ENCODE measurements around the gene OR2F1.

DNA sequence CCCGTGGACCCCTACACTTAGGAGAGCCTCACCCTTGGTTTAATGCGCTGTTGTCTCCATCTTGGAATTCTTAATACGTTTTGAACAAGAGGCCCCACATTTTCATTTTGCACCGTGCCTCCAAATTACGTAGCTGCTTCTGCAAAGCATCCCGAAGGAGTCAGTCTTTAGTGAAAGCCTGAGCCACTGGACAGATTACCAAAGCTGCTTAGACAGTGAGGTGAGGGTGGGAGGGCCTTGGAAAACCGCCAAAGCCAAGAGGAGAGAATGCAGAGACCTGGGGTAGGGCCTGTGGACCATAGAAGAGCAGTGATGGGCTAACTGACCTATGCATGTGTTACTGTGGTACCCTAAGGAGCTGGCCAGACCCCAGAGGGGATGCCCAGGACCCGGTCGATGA lies 48.5 kb upstream of the OR2F1 start:
- no peak for TF ChIP-seq POLR2AphosphoS5 (IDR thresholded peaks at IDR 0.05; ENCODE audit: low read depth, low read length)
- TF ChIP-seq FOXP2 (optimal IDR thresholded peaks at IDR 0.05; ENCODE audit: borderline replicate concordance, extremely low read depth, extremely low read length, insufficient read depth): no peak
- TF ChIP-seq, protein P1, sequence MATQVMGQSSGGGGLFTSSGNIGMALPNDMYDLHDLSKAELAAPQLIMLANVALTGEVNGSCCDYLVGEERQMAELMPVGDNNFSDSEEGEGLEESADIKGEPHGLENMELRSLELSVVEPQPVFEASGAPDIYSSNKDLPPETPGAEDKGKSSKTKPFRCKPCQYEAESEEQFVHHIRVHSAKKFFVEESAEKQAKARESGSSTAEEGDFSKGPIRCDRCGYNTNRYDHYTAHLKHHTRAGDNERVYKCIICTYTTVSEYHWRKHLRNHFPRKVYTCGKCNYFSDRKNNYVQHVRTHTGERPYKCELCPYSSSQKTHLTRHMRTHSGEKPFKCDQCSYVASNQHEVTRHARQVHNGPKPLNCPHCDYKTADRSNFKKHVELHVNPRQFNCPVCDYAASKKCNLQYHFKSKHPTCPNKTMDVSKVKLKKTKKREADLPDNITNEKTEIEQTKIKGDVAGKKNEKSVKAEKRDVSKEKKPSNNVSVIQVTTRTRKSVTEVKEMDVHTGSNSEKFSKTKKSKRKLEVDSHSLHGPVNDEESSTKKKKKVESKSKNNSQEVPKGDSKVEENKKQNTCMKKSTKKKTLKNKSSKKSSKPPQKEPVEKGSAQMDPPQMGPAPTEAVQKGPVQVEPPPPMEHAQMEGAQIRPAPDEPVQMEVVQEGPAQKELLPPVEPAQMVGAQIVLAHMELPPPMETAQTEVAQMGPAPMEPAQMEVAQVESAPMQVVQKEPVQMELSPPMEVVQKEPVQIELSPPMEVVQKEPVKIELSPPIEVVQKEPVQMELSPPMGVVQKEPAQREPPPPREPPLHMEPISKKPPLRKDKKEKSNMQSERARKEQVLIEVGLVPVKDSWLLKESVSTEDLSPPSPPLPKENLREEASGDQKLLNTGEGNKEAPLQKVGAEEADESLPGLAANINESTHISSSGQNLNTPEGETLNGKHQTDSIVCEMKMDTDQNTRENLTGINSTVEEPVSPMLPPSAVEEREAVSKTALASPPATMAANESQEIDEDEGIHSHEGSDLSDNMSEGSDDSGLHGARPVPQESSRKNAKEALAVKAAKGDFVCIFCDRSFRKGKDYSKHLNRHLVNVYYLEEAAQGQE (IDR thresholded peaks at IDR 0.05; ENCODE audit: insufficient read depth in 1 of 2, low read depth in 2 of 2, low read length in 2 of 2): no peak
